GM19240 (cell line): ENCODE data around the gene TNFRSF14.
"Not testable (repeated sequence)": the region's sequence is repeated elsewhere in the genome, so short reads cannot be mapped to it uniquely, and the experiment has no call there.

Source experiments
- DNase-seq: peaks from one replicate; pipeline ENCODE4 v3.0.0; 2011; ENCODE audit warnings: low spot score; ENCODE audit not compliant: insufficient read length

The TNFRSF14 gene

GRCh38 chr1:2538376-2538775 lies 17.8 kb upstream of the TNFRSF14 start:
- no peak for DNase-seq

GRCh38 chr1:2538872-2539271 lies 17.3 kb upstream of the TNFRSF14 start:
- DNase-seq = no peak

- DNase-seq = no peak
These were observed 16.8 kb upstream of the TNFRSF14 start for GRCh38 chr1:2539312-2539907.

- DNase-seq = no peak
These were observed 15.2 kb upstream of the TNFRSF14 start for GRCh38 chr1:2540816-2541492.

GRCh38 chr1:2541619-2542245 lies 14.4 kb upstream of the TNFRSF14 start:
- no peak for DNase-seq

GRCh38 chr1:2542246-2542915 lies 13.8 kb upstream of the TNFRSF14 start:
- no peak for DNase-seq

GRCh38 chr1:2543543-2544092 lies 12.6 kb upstream of the TNFRSF14 start:
- no peak for DNase-seq

GRCh38 chr1:2544093-2544874 lies 11.9 kb upstream of the TNFRSF14 start:
- DNase-seq = no peak

GRCh38 chr1:2544875-2545640 lies 11.1 kb upstream of the TNFRSF14 start:
- no peak for DNase-seq

GRCh38 chr1:2545754-2546514 lies 10.2 kb upstream of the TNFRSF14 start:
- DNase-seq = peak; percentile 96

GRCh38 chr1:2546515-2547209 lies 9.5 kb upstream of the TNFRSF14 start:
- DNase-seq = peak; percentile 84

GRCh38 chr1:2547210-2548067 lies 8.7 kb upstream of the TNFRSF14 start:
- no peak for DNase-seq

- DNase-seq = peak; percentile 75
These were observed 8.0 kb upstream of the TNFRSF14 start for GRCh38 chr1:2548068-2548589.

GRCh38 chr1:2549367-2550029 lies 6.7 kb upstream of the TNFRSF14 start:
- not testable (repeated sequence) for DNase-seq

- not testable (repeated sequence) for DNase-seq
These were observed 5.8 kb upstream of the TNFRSF14 start for GRCh38 chr1:2550309-2550861.

- not testable (repeated sequence) for DNase-seq
These were observed 4.6 kb upstream of the TNFRSF14 start for GRCh38 chr1:2551544-2551943.

- no peak for DNase-seq
These were observed 4.0 kb upstream of the TNFRSF14 start for GRCh38 chr1:2552189-2552588.
